ENCODE results near the gene KCNA3. TPM values are rescaled to one million over a fixed set of nuclear protein-coding genes. Genes with fewer than 3 reads are reported as not detected.

The KCNA3 gene
- total RNA-seq (1 to 10 TPM in 4 of 7 donors, under 1 TPM in 3; 0.55 to 2.1 (median 1.4) TPM), polyA plus RNA-seq (1 to 10 TPM in 1 of 2 donors, under 1 TPM in 1; 0.21 to 1.1 TPM)
- long read RNA-seq, donor 1, result 0 reads
- long read RNA-seq, donor 2, partial matches to known transcripts, result 0 of 2 reads
- long read RNA-seq, donor 2, other reads (novel, unspliced or antisense), result 0 of 2 reads
- long read RNA-seq, donor 3, result 0 reads

- Histone ChIP-seq H3K9me3 (no peaks in the 10 kb centered on the region), H3K27me3 (no peaks in the 10 kb centered on the region), H3K36me3 (no peaks in the 10 kb centered on the region), H3K4me3 (peak within 1 kb of the TSS; percentile 46), H3K4me1 (ENCODE audit: insufficient read depth) (peaks cover 5% of the 10 kb centered on the region), H3K27ac (peak within 1 kb of the TSS; percentile 25 to 46)
- 0 to 1% (median 1%) methylated on average over 47 to 97 of the region's 97 CpGs for whole genome bisulfite sequencing, 3 donors
- intact Hi-C loops (cut with DNase I), result no loop called here
- TF ChIP-seq POLR2A (IDR thresholded peaks at IDR 0.05) (no peak), CTCF (IDR thresholded peaks at IDR 0.05) (peak in 2 of 3 donors; percentile 5 to 11)
- peak; percentile 56 to 76 (median 66) for DNase-seq
Observed at GRCh38 chr1:110674337-110675059, at the start of gene KCNA3. KCNA3 (minus strand) TSS chr1:110674940; CDS start chr1:110674809, 131 bp downstream.

DNA sequence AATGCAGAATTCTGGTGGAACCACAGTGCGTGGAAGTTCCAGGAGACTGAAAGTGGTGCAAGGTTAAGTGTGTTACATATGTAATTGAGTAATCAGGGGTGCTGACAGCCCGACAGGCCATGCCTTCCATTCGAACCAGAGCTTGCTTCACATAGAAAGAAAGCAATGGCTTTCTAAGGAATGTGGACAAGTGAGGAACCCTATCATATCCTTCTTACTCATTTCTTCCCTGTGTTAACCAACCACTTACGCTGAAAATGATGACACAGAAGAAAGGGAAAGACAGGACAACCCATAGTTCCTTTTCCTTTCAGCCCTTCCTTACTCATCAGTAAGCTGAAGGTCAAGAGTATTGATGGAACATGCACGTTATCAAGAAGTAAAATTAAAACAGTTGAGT lies 48.1 kb upstream of the KCNA3 start:
- Histone ChIP-seq H3K9me3 (no peaks in the 10 kb centered on the region), H3K27ac (no peak overlapping the region), H3K36me3 (no peaks in the 10 kb centered on the region), H3K4me3 (no peak overlapping the region), H3K4me1 (ENCODE audit: insufficient read depth) (no peaks in the 10 kb centered on the region), H3K27me3 (no peaks in the 10 kb centered on the region)
- intact Hi-C loops (cut with DNase I), result no loop called here
- DNase-seq, result no peak
- TF ChIP-seq CTCF (IDR thresholded peaks at IDR 0.05) (no peak), EP300 (IDR thresholded peaks at IDR 0.05) (no peak), POLR2A (IDR thresholded peaks at IDR 0.05) (no peak)
- 77 to 84% (median 82%) methylated on average over 5 of the region's 5 CpGs for WGBS, 3 donors

DNA sequence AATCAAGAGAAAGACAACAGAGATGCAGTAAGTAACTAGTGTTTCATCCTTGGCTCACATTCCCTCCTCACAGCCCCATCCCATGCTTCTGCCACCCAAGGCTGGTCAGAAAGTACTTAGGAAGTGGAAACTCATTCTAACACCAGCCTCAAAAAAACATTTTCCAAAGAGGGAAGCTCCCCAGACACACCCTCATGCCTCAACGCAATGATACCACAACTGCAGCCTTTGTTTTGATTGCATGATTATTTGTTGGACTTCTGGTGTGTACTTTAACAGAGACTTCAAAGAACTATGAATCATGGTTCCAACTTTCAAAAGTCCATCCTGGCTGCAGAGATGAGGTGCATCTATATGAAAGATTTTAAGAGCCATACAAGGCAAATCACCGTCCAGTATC lies 45.2 kb upstream of the KCNA3 start:
- H3K4me3 ChIP-seq, result no peak overlapping the region
- intact Hi-C loops (cut with DNase I), result no loop called here
- H3K27ac ChIP-seq, result no peak overlapping the region
- WGBS, 3 donors, result 63 to 73% (median 71%) methylated on average over 2 of the region's 2 CpGs
- no peak for TF ChIP-seq EP300 (IDR thresholded peaks at IDR 0.05)
- TF ChIP-seq POLR2A (IDR thresholded peaks at IDR 0.05), result no peak
- no peak for TF ChIP-seq CTCF (IDR thresholded peaks at IDR 0.05)
- H3K36me3 ChIP-seq, result no peaks in the 10 kb centered on the region
- no peaks in the 10 kb centered on the region for H3K27me3 ChIP-seq
- H3K9me3 ChIP-seq, result no peaks in the 10 kb centered on the region
- no peak for DNase-seq
- no peaks in the 10 kb centered on the region for H3K4me1 ChIP-seq (ENCODE audit: insufficient read depth)

DNA sequence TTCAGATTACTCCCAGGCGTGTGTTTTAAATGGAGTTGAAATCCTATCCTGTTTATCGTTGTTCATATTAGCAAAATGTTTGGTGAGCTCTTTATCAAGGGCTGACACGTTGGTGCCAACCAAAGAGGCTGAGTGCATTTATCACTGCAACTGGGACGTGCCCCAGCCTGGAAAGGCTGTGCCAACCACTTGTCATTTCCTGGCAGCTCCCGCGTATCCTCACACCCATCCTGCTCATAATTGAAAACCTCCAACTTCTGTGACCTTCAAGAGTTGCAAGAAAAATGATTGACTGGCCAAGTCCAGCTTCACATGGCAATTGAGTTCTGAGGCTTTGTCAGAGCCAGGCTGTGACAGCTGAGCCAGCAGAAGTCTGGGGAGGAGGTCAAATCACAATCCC lies 43.7 kb upstream of the KCNA3 start:
- no peak for TF ChIP-seq EP300 (IDR thresholded peaks at IDR 0.05)
- no peaks in the 10 kb centered on the region for H3K9me3 ChIP-seq
- intact Hi-C loops (cut with DNase I), result no loop called here
- H3K36me3 ChIP-seq, result no peaks in the 10 kb centered on the region
- no peaks in the 10 kb centered on the region for H3K27me3 ChIP-seq
- DNase-seq, result no peak
- H3K4me1 ChIP-seq (ENCODE audit: insufficient read depth), result no peaks in the 10 kb centered on the region
- WGBS, 3 donors, result 66 to 80% (median 67%) methylated on average over 6 of the region's 6 CpGs
- no peak overlapping the region for H3K4me3 ChIP-seq
- no peak overlapping the region for H3K27ac ChIP-seq

DNA sequence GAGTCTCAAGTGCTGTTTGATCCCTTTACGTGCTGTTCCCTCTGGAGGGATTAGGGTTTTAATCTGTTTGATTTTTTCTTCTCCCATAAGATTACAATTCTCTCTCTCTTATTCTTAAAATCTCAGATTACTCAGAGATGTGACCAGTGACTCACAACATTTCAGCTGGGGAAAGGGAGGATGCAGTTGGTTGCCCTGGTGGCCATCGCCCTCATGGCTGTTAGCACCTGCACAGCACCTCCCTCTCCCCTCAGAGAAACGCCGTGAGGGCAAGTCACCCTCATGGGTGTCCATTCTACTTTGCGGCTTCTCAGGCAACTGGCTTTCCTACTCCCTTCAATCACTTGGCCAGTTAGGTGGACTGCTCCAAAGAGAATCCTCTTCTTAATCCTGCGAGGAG lies 42.4 kb upstream of the KCNA3 start:
- H3K27ac ChIP-seq, result no peak overlapping the region
- H3K4me1 ChIP-seq (ENCODE audit: insufficient read depth), result no peaks in the 10 kb centered on the region
- H3K9me3 ChIP-seq, result no peaks in the 10 kb centered on the region
- intact Hi-C loops (cut with DNase I), result no loop called here
- H3K4me3 ChIP-seq, result no peak overlapping the region
- no peak for TF ChIP-seq POLR2A (IDR thresholded peaks at IDR 0.05)
- no peak for TF ChIP-seq CTCF (IDR thresholded peaks at IDR 0.05)
- TF ChIP-seq EP300 (IDR thresholded peaks at IDR 0.05), result no peak
- 78 to 81% (median 80%) methylated on average over 6 of the region's 6 CpGs for WGBS, 3 donors
- H3K36me3 ChIP-seq, result no peaks in the 10 kb centered on the region
- DNase-seq, result no peak
- H3K27me3 ChIP-seq, result no peaks in the 10 kb centered on the region
